T1000 (cell line): ENCODE data around the gene SLC1A2.

Source experiments
- DNase-seq: peaks from one replicate; lab custom pipeline; 2025; ENCODE audit warnings: mixed read lengths; lab: John Stamatoyannopoulos, UW

The SLC1A2 gene

DNA sequence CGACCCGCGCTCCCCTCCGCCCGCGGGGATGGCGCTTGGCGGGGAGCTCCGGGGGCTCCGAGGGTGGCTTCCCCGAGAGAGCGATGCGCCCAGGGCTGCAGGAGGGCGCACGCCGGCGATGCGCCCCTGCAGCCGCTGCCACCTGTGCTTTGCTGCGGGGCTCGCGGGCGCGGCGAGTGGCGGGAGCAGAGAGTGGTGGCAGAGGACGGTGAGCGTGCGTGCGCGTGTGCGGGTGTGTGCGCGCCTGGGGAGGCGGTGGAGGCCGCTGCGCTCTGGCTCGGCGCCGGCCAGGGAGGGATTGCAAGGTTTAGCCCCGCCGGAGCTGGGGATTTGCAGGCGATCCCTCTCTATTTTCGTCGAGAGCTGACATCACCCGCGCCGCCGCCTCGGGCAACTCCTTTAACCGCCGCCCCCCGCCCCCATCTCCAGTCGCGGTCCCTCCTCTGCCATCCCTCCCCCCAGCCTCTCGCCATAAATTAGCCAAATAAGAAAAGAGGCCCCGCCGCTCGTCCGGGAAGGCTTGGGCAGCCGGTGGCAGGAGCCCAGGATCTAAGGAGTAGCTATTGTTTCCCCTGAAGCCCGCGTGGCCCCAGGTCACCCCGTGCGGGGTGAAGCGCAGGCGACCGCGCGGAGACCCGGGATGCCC, at the start of gene SLC1A2:
SLC1A2 (minus strand) TSS at position 375 of the 646 bp plus-strand sequence. CDS start 592 bp downstream, outside the sequence.
- DNase-seq, result no peak

DNA sequence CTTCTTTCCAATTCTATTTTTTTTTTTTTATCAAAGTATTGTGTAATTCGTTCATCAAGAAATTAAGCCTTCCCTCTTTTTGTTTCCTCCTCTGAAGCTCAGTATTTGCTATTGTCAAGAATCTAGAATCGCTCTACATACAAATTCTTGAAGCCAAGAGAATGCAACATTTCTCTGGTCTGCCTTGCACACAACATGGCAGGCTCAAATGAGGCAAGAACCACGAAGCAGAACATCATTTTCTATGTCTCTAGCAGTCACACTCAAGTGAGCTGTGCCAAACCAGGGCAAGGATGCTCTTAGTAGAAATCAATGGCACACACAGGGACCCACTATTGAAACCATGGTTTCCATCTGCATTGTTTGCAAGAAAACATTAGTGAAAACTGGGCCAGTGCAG, 46.7 kb upstream of the SLC1A2 start:
- DNase-seq, result no peak

DNA sequence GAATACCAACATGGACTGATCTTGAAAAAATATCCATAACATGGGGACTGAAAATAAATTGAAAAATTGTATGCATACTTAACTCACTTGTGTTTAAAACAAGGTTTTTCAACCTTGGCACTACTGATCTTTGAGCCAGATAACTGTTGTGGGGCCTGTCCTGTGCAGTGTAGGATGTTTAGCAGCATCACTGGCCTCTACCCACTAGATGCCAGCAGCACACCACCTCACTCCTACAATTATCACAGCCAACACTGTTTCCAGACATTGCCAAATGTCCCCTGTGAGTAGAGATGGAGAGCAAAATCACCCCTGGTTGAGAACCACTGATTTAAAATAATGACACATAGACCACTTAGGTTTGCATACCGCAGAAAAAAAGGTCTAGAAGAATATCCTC, 45.0 kb upstream of the SLC1A2 start:
- no peak for DNase-seq

DNA sequence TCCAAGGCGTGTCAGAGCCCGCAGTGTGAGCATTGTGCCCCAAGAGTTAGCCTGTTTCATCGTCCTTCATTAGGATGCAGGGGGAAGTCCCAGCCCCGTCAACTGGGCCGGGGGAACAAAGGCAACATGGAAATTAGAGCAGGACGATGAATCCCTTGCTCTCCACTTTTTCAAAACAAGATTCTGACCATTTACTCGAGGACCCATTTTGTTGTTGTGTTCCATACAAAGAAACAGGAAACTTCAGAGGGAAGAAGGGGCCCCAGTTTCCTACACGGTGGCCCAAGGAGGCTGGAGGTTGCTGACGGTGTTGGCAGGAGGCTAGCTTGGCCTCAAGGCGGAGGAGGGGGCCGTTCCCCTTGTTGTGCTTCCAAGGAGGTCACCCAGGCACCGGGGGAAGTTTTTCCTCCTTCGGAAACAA, 44.0 kb upstream of the SLC1A2 start:
- no peak for DNase-seq

DNA sequence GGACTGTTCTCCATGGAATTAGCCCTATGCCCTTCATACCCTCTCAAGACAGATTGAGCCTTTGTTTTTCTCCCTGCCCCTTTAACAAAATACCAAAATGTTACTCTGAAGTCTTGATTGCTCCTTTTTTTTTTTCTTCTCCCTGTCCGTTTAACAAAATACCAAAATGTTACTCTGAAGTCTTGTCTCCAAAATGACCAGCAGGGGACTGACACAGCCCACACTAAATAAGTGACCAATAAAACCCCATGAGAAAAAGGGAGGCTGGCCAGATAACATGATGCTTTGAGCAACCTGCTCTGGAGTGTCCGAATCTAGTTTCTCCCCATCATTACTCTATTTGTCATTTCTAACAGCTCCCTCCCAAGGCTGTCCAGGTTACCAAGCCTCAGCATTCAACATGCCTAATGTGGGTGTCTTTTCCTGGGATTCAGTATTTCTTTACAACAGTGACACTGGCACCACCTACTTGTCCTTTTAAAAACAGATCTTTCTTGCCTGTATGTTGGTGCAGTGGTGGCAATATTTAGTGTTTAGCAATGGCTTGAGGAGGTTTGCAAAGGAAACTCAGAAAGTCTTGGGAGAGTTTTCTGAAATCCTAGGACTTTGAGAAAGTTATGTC, 42.7 kb upstream of the SLC1A2 start:
- no peak for DNase-seq

DNA sequence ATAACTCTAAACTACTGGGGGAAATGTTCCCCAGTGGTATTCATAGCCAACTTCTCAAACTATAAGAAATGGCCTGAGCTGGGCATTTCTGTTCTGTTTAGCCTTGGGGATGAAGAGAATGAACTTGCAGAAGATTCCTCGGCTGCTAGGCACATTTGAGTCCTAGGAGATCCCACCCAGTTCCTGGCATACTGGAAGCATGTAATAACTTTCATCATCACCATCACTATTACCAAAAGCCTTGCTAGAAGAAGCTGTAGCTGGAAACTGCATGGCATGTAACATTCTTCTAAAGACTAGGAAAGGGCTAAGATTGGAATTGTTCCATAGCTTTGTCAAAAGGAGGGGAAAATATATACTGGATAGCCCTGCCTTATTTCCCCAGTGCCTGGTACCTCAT, 40.1 kb upstream of the SLC1A2 start:
- DNase-seq, result no peak

GRCh38 chr11:35458846-35459245, 39.5 kb upstream of the SLC1A2 start:
- no peak for DNase-seq

DNA sequence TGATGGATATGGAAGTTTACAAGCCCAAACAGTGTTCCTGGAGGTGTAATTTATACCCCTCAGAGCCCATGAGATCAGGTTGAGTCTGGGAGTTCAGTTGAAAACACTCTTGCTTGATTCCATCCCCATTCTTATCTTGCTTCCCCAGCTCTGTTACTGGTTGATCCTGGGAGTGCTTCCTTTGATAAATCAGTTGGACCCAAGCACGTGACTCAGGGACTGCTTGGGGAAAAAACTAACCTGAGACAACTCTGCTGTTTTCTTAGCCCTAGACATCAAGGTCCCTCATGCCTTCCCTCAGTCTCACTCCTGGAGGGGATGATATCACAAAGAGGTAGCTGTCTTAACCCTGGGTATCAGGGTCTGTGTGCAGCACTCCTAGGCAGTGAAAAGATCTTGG, 35.0 kb upstream of the SLC1A2 start:
- no peak for DNase-seq

GRCh38 chr11:35436581-35437250, 17.4 kb upstream of the SLC1A2 start:
- DNase-seq, result no peak

DNA sequence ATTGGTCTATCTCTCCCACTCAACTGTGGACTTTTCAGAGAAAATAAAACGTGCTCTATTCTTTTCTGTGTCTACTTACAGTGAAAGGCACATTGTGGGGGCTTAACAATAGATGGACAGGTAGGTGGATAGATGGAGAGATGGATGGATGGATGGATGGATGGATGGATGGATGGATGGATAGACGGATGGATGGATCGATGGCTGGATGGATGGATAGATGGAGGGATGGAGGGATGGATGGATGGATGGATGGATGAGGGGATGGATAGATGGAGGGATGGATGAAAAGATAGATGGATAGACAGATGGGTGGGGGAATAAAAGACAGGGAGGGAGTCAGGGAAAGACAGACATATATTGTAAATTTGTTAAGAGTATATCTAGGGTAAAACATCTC, 14.2 kb upstream of the SLC1A2 start:
- no peak for DNase-seq

- no peak for DNase-seq
Observed at GRCh38 chr11:35432464-35432863, 13.1 kb upstream of the SLC1A2 start.

DNA sequence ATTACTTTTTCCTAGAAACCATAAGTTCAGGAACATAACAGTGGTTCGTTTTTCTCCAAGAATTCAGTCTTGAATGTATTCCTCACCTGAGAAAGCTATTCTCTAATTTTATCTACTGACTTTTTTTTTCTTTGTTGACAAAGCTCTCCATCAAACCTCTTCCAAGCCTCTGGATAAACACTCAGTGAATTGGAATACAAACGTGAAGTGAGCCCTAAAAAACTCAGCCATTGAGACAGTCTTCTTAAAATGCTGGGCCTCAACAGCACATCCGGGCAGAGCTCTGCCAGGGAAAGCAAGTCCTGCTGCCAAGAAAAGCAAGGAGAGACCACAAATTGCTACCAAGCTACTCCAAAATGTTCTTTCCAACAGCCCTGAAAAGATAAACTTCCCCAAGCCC, 7.7 kb upstream of the SLC1A2 start:
- no peak for DNase-seq

GRCh38 chr11:35426351-35426750, 7.0 kb upstream of the SLC1A2 start:
- no peak for DNase-seq

DNA sequence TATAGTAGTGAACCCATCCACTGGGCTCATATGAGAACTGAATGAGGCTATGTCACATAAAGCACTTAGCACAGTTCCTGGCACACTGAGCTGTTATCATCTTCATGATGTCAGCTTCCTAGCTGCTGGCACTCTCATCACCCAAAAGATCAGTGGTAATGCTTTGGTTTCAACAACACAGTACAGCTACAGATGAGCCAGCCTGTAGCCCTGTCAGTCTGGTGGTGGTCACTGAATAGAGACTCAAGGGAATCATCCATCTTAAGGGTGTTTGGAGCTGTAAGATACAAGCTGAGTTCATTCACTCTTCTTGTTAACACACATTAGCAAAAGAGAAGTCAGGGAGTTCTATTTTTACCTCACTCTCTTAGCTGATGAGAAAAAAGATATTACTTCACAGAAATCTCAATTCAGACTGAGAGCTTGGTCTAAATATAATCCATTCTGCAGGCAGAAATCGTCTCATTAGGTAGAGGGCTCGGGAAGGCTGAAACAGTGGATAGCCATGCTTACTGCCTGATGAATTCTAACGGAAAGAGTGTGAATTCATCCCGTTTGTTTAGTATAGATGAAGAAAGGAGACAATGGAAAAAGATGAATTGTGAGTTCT, 6.3 kb upstream of the SLC1A2 start:
- no peak for DNase-seq

GRCh38 chr11:35424157-35424940, 5.0 kb upstream of the SLC1A2 start:
- DNase-seq, result no peak

DNA sequence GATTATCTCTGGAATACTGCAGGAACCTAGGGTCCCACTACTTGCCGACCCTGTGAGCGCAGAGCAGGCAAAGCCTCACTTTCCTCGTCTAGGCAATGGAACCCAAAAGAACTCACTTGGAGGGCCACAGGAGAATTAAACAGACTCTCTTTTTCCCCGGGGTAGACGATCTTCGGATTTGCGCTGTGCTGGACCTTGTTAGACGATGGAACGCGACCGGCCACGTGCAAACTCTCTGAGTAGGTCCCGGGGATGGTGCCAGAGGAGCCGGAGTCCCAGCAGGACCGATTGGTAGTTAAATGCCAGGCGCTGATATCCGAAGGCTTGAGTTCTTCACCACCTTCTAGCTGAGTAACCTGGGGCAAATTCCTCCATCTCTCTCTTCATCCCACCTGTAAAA, 1.0 kb upstream of the SLC1A2 start:
- no peak for DNase-seq

GRCh38 chr11:35419830-35420333, 524 bp upstream of the SLC1A2 start:
- no peak for DNase-seq

DNA sequence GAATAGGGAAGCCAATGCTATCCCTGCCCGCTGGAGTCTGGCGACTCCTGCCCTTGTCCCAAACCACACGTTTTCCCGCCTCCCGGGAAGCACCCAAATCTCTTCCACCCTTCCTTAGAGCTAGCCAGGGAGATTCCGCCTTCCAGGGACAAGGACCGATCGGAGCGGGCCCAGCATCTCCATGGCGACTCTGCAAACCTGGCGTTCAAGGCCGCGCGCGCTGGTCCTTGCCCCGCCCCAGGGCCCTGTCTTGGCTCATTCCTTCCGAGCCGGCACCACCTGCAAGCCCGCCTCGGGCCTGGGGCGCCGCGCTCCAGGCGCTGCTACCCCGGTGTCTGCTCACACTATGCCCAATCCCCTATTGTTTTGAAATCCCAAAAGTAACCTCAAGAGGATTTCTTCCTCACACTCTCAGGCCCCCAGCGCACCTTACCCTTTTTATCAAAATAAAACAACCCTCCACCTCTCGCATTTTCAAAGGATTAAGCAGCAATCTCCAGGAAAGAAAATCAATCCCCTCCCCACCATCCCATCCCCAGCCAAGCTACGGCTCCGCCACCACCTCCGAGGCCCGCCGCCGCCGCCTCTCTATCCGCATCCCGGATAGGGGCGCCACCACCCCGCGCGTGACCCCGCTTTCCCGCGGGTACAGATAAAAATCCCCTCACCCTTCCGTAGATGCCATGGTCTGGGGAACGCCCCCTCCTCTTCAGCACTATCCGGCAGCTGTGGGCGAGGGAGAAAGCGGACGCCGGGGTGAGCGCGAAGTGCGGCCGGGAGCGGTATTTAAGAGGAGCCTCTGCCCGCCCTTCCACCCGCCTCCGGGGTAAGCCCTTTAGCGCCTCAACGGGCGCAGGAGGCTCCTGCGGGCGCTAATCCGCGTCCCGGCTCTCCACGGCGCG, 825 bp downstream of the SLC1A2 start:
- DNase-seq, result no peak

- DNase-seq, result no peak
Observed at GRCh38 chr11:35415487-35415886, 3.9 kb downstream of the SLC1A2 start.

GRCh38 chr11:35414776-35415175, 4.6 kb downstream of the SLC1A2 start:
- no peak for DNase-seq

DNA sequence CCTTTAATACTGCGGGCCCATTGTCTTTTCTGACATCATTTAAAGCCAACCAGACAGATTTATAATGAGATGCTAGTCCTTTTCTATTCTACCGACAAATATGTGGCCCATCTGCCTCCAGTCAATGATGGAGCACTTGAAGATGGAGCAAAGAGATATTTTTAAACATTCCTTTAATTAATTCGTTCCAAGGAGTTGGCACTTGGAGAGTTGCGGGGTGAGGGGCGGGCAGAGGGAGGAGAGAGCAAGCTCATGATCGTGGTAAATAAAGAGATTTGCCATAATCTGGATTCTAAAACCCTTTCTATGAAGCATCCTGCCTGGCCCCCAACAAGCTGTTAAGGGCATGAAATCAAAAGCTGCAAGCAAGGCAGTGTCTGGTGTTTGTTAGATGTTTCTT, 5.0 kb downstream of the SLC1A2 start:
- DNase-seq, result no peak
